GM12878 (cell line): ENCODE results near the gene DIP2C.

Source experiments
- BHLHE40 ChIP-seq, 2 experiments: fragments of 450-650 bp in 1 of 2; IDR thresholded peaks; 2 replicates each; pipeline ENCODE4 v1.6.1; 2011 to 2017; ENCODE audit warnings: low read depth in 2 of 2, borderline replicate concordance in 1 of 2, improper control_type of control experiment in 1 of 2, low read length in 1 of 2, mild to moderate bottlenecking in 1 of 2
- EGR1 ChIP-seq, 2 experiments: IDR thresholded peaks; 1 replicate in 1 of 2; 2 replicates in 1 of 2; pipeline ENCODE4 v1.6.1; 2011 to 2012; ENCODE audit warnings: low read depth in 2 of 2, low read length in 2 of 2, borderline replicate concordance in 1 of 2, mild to moderate bottlenecking in 1 of 2, moderate library complexity in 1 of 2
- EP300 ChIP-seq, 2 experiments: fragments of 150-350 bp in 1 of 2; IDR thresholded peaks; 2 replicates each; pipeline ENCODE4 v1.6.1; 2011 to 2012; ENCODE audit warnings: low read depth in 2 of 2, low read length in 2 of 2, borderline replicate concordance in 1 of 2, improper control_type of control experiment in 1 of 2, inconsistent platforms in 1 of 2; ENCODE audit not compliant: control insufficient read depth in 1 of 2
- EZH2 ChIP-seq: IDR thresholded peaks from 2 replicates; pipeline ENCODE4 v1.6.1; 2012; ENCODE audit warnings: low read depth, mild to moderate bottlenecking, control low read depth, inconsistent platforms, low read length, borderline replicate concordance; ENCODE audit not compliant: control insufficient read depth
- HCFC1 ChIP-seq: fragments of 150-350 bp; IDR thresholded peaks from 2 replicates; pipeline ENCODE4 v1.6.1; 2014; ENCODE audit warnings: low read length
- POLR2A ChIP-seq: IDR thresholded peaks from 2 replicates; pipeline ENCODE4 v1.6.1; 2011; ENCODE audit warnings: low read depth, mild to moderate bottlenecking, low read length
- POLR2AphosphoS5 ChIP-seq: IDR thresholded peaks from 2 replicates; pipeline ENCODE4 v1.6.1; 2011; ENCODE audit warnings: mild to moderate bottlenecking, low read length, inconsistent platforms
- SP1 ChIP-seq: IDR thresholded peaks from one replicate; pipeline ENCODE4 v1.6.1; 2011; ENCODE audit warnings: low read depth, low read length
- TCF7 ChIP-seq: IDR thresholded peaks from 2 replicates; pipeline ENCODE4 v1.6.1; 2014; ENCODE audit warnings: antibody characterized with exemption, borderline replicate concordance
- ZBED1 ChIP-seq: IDR thresholded peaks from 2 replicates; pipeline ENCODE4 v1.6.1; 2016; ENCODE audit warnings: borderline replicate concordance
- TF ChIP-seq, protein P1 (sequence below), 3 experiments: IDR thresholded peaks in 2 of 3; conservative IDR thresholded peaks in 1 of 3; 2 replicates each; pipeline ENCODE4 v1.5.1; 2011; ENCODE audit warnings: low read depth in 3 of 3, low read length in 3 of 3, mild to moderate bottlenecking in 3 of 3, control low read depth in 2 of 3, moderate library complexity in 2 of 3, inconsistent platforms in 1 of 3, mixed read lengths in 1 of 3; ENCODE audit not compliant: control insufficient read depth in 2 of 3, insufficient read depth in 1 of 3; ENCODE audit errors: extremely low read depth in 1 of 3
- TF ChIP-seq, protein P2 (sequence below): IDR thresholded peaks from 2 replicates; pipeline ENCODE4 v1.6.1; 2012; ENCODE audit warnings: low read depth, low read length, improper control_type of control experiment

DNA sequence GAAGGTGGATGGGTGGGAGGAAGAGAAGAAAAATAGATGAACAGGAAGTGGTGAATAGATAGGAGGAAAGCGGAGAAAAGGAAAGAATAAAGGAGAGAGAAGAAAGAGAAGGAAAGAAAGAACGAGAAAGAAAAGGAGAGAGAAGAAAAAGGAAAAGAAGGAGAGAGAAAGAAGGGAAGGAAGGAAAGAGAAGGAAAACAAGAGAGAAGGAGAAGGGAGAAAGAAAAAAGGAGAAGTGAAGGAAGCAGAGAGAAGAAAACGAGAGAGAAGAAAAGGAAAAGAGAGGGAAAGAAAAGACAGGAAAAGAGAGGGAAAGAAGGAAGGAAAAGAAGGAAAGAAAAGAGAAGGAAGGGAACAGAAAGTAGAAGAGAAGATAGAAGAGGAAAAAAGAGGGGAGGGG lies 211.8 kb downstream of the DIP2C start:
- TF ChIP-seq TCF7: no peak
- TF ChIP-seq EZH2: no peak
- TF ChIP-seq, protein P1, sequence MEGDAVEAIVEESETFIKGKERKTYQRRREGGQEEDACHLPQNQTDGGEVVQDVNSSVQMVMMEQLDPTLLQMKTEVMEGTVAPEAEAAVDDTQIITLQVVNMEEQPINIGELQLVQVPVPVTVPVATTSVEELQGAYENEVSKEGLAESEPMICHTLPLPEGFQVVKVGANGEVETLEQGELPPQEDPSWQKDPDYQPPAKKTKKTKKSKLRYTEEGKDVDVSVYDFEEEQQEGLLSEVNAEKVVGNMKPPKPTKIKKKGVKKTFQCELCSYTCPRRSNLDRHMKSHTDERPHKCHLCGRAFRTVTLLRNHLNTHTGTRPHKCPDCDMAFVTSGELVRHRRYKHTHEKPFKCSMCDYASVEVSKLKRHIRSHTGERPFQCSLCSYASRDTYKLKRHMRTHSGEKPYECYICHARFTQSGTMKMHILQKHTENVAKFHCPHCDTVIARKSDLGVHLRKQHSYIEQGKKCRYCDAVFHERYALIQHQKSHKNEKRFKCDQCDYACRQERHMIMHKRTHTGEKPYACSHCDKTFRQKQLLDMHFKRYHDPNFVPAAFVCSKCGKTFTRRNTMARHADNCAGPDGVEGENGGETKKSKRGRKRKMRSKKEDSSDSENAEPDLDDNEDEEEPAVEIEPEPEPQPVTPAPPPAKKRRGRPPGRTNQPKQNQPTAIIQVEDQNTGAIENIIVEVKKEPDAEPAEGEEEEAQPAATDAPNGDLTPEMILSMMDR (IDR thresholded peaks at IDR 0.05 in 2 of 3, conservative IDR thresholded peaks at IDR 0.05 in 1 of 3; ENCODE audit: control insufficient read depth in 2 of 3, extremely low read depth in 1 of 3, insufficient read depth in 1 of 3, low read depth in 3 of 3, low read length in 3 of 3): no peak
- TF ChIP-seq POLR2AphosphoS5: no peak
- no peak for TF ChIP-seq ZBED1
- TF ChIP-seq HCFC1: no peak
- TF ChIP-seq EP300 (IDR thresholded peaks at IDR 0.05; ENCODE audit: borderline replicate concordance in 1 of 2, control insufficient read depth in 1 of 2, low read depth in 2 of 2, low read length in 2 of 2): no peak
- TF ChIP-seq SP1: no peak
- TF ChIP-seq POLR2A: no peak
- no peak for TF ChIP-seq EGR1 (IDR thresholded peaks at IDR 0.05; ENCODE audit: borderline replicate concordance in 1 of 2, low read depth in 2 of 2, low read length in 2 of 2)
- TF ChIP-seq, protein P2, sequence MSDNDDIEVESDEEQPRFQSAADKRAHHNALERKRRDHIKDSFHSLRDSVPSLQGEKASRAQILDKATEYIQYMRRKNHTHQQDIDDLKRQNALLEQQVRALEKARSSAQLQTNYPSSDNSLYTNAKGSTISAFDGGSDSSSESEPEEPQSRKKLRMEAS: no peak
- TF ChIP-seq BHLHE40 (IDR thresholded peaks at IDR 0.05; ENCODE audit: borderline replicate concordance in 1 of 2, low read depth in 2 of 2, low read length in 1 of 2): no peak
